ENCODE results near the gene AIMP1.

- TF ChIP-seq, protein P1, sequence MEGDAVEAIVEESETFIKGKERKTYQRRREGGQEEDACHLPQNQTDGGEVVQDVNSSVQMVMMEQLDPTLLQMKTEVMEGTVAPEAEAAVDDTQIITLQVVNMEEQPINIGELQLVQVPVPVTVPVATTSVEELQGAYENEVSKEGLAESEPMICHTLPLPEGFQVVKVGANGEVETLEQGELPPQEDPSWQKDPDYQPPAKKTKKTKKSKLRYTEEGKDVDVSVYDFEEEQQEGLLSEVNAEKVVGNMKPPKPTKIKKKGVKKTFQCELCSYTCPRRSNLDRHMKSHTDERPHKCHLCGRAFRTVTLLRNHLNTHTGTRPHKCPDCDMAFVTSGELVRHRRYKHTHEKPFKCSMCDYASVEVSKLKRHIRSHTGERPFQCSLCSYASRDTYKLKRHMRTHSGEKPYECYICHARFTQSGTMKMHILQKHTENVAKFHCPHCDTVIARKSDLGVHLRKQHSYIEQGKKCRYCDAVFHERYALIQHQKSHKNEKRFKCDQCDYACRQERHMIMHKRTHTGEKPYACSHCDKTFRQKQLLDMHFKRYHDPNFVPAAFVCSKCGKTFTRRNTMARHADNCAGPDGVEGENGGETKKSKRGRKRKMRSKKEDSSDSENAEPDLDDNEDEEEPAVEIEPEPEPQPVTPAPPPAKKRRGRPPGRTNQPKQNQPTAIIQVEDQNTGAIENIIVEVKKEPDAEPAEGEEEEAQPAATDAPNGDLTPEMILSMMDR (IDR thresholded peaks at IDR 0.05) = no peak
- TF ChIP-seq POLR2A (IDR thresholded peaks at IDR 0.05) = no peak
Measured at GRCh38 chr4:106312997-106313522, 3.3 kb upstream of the AIMP1 start.
